A673 (cell line): ENCODE data around the gene DNAH9. TPM values are rescaled to one million over a fixed set of nuclear protein-coding genes. Genes with fewer than 3 reads are reported as not detected.
A peak's percentile ranks its signal among the peaks of the same experiment; 100 is the strongest.

Experiments used
- BruUV-seq: library from RNA; stranded (reverse); fragments of 400-500 nt; replicated peaks from 2 replicates; lab custom pipeline; 2021; lab: Mats Ljungman, UMichigan
- CTCF ChIA-PET: fragments of 300-600 bp; sonication (Branson Sonifier 250); formaldehyde crosslinking; loops from one replicate; lab custom pipeline; 2022; ENCODE audit warnings: antibody characterized with exemption; lab: Charles Lee
- POLR2A ChIA-PET: fragments of 300-600 bp; sonication (Branson Sonifier 250); formaldehyde crosslinking; loops from one replicate; lab custom pipeline; 2022; ENCODE audit warnings: antibody characterized with exemption; ENCODE audit not compliant: low non-redundant PET; lab: Charles Lee
- DNase-seq: peaks from one replicate; pipeline ENCODE4 v3.0.0-alpha.2; 2015; ENCODE audit warnings: low spot score
- H3K27ac ChIP-seq: fragments of 200-600 bp; sonication (generic); 2 replicates; pipeline ENCODE4 v1.5.1; 2016; ENCODE audit warnings: mixed run types, low read depth, mild to moderate bottlenecking, mixed read lengths, antibody characterized with exemption, low read length; ENCODE audit not compliant: poor library complexity, severe bottlenecking
- H3K27me3 ChIP-seq: fragments of 200-600 bp; sonication (generic); replicated peaks from 2 replicates; pipeline ENCODE4 v1.6.1; 2017; ENCODE audit warnings: mixed run types, low read depth, mild to moderate bottlenecking, mixed read lengths, antibody characterized with exemption, low read length; ENCODE audit not compliant: insufficient read depth, poor library complexity
- H3K36me3 ChIP-seq: fragments of 200-600 bp; sonication (generic); 2 replicates; pipeline ENCODE4 v1.6.1; 2016; ENCODE audit warnings: mixed run types, mild to moderate bottlenecking, mixed read lengths, antibody characterized with exemption, low read length; ENCODE audit not compliant: insufficient read depth, poor library complexity, severe bottlenecking
- H3K4me1 ChIP-seq: fragments of 200-600 bp; sonication (generic); 2 replicates; pipeline ENCODE4 v1.6.1; 2017; ENCODE audit warnings: mixed run types, mild to moderate bottlenecking, mixed read lengths, antibody characterized with exemption, low read length; ENCODE audit not compliant: insufficient read depth, poor library complexity, severe bottlenecking
- H3K4me3 ChIP-seq: fragments of 200-600 bp; sonication (generic); 2 replicates; pipeline ENCODE4 v1.5.1; 2016; ENCODE audit warnings: low read depth, mixed run types, mild to moderate bottlenecking, mixed read lengths, low read length; ENCODE audit not compliant: poor library complexity, severe bottlenecking
- H3K9me3 ChIP-seq: fragments of 200-600 bp; sonication (generic); 2 replicates; pipeline ENCODE4 v1.6.1; 2016; ENCODE audit warnings: mixed run types, low read depth, mild to moderate bottlenecking, mixed read lengths, antibody characterized with exemption, low read length; ENCODE audit not compliant: poor library complexity, severe bottlenecking
- EZH2 ChIP-seq: fragments of 200-600 bp; sonication (generic); IDR thresholded peaks from 2 replicates; pipeline ENCODE4 v1.6.1; 2017; ENCODE audit warnings: borderline replicate concordance, low read depth, mild to moderate bottlenecking, mixed read lengths, antibody characterized with exemption, low read length; ENCODE audit not compliant: poor library complexity, severe bottlenecking
- intact Hi-C: fragments of 100-400 bp; cut with micrococcal nuclease; formaldehyde crosslinking; loops from one replicate; pipeline ENCODE4 v1.10.0; 2022; ENCODE audit not compliant: unreplicated experiment
- total RNA-seq: library from RNA; stranded (reverse); gene quantifications from 2 replicates; pipeline ENCODE4 v1.2.3, GENCODE V29; 2021
- TF ChIP-seq, protein P1 (sequence below): fragments of 300-800, 200-600 bp; sonication (generic); conservative IDR thresholded peaks from 2 replicates; pipeline ENCODE4 v1.5.1; 2017; ENCODE audit warnings: low read depth, mild to moderate bottlenecking, antibody characterized with exemption, low read length, moderate library complexity, mixed read lengths

Gene DNAH9
- total RNA-seq, 1 experiment from 2014 or later, result 6.6 TPM

DNA sequence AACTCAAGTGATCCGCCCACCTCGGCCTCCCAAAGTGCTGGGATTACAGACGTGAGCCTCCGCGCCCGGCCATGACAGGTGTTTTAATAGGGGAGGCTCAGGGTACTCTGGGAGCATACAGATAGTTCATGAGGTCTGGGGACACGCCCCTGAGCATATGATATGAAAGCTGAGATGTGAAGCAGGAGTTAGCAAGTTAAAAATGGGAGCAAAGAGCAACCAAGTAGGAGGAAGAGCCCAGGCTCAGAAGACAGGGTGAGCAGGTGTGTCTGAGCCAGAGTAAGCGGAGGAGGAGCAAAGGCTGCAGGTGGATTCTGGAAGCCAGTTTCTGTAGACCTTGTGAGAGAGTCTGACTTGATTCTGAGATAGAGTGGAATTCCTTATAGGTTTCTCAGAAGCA, 103.6 kb downstream of the DNAH9 start:
- ChIA-PET CTCF (no interaction called here), POLR2A (no interaction called here)
- TF ChIP-seq, protein P1, sequence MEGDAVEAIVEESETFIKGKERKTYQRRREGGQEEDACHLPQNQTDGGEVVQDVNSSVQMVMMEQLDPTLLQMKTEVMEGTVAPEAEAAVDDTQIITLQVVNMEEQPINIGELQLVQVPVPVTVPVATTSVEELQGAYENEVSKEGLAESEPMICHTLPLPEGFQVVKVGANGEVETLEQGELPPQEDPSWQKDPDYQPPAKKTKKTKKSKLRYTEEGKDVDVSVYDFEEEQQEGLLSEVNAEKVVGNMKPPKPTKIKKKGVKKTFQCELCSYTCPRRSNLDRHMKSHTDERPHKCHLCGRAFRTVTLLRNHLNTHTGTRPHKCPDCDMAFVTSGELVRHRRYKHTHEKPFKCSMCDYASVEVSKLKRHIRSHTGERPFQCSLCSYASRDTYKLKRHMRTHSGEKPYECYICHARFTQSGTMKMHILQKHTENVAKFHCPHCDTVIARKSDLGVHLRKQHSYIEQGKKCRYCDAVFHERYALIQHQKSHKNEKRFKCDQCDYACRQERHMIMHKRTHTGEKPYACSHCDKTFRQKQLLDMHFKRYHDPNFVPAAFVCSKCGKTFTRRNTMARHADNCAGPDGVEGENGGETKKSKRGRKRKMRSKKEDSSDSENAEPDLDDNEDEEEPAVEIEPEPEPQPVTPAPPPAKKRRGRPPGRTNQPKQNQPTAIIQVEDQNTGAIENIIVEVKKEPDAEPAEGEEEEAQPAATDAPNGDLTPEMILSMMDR, result no peak
- no peak for TF ChIP-seq EZH2
- Histone ChIP-seq H3K4me1 (peaks cover 4% of the 10 kb centered on the region), H3K36me3 (no peaks in the 10 kb centered on the region), H3K27ac (no peak overlapping the region), H3K4me3 (no peak overlapping the region), H3K9me3 (no peaks in the 10 kb centered on the region), H3K27me3 (no peaks in the 10 kb centered on the region)
- intact Hi-C loops, result no loop called here
- DNase-seq, result no peak
- BruUV-seq, result no TSS peak

DNA sequence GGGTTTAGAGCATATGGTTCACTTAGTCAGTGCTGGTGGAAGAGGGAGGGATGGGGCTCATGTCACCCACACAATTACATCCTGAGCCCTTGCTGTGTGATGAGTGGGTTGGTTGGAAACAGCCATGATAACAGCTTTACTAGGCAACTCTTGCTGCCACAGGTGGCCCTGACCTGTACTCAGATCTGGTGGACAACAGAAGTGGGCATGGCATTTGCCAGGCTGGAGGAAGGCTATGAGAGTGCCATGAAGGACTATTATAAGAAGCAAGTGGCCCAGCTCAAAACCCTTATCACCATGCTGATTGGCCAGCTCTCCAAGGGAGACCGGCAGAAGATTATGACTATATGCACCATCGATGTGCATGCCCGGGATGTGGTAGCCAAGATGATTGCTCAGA, 105.8 kb downstream of the DNAH9 start:
- TF ChIP-seq, protein P1, result no peak
- no peak for TF ChIP-seq EZH2

DNA sequence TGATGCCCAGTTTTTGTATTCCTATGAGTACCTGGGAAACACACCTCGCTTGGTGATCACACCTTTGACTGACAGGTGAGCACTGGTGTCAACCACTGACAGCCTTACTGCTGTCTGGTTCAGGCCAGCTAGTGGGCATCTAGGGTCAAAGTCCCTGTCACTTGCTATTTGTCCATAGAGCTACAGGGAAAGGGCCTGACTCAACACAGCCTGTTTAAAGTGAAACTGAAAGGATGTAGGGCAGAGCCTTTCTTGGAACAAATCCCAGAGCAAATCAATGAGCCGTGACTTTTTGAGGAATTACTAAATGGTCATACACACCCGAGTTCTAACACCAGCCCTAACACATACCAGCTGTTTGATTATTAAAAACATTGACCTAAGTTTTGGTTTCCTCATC, 106.8 kb downstream of the DNAH9 start:
- TF ChIP-seq, protein P1, result no peak
- no peak for TF ChIP-seq EZH2
- ChIA-PET POLR2A (interaction anchor here (0.6 kb wide), 1 partner anchor 15 kb away, joined by 3 read pairs; no protein-coding TSS in a partner anchor), CTCF (no interaction called here)
- H3K36me3 ChIP-seq, result no peaks in the 10 kb centered on the region
- H3K9me3 ChIP-seq, result no peaks in the 10 kb centered on the region
- no peaks in the 10 kb centered on the region for H3K27me3 ChIP-seq
- H3K4me3 ChIP-seq, result no peak overlapping the region
- H3K27ac ChIP-seq, result no peak overlapping the region
- peak; percentile 81 for DNase-seq
- H3K4me1 ChIP-seq, result peaks cover 4% of the 10 kb centered on the region
- intact Hi-C loops, result no loop called here
- no TSS peak for BruUV-seq

More for the DNA sequence above, 105.8 kb downstream of the DNAH9 start:
- ChIA-PET CTCF (no interaction called here), POLR2A (no interaction called here)
- Histone ChIP-seq H3K9me3 (no peaks in the 10 kb centered on the region), H3K27me3 (no peaks in the 10 kb centered on the region), H3K36me3 (no peaks in the 10 kb centered on the region), H3K4me3 (no peak overlapping the region), H3K4me1 (peaks cover 4% of the 10 kb centered on the region), H3K27ac (no peak overlapping the region)
- intact Hi-C loops, result no loop called here
- no peak for DNase-seq
- BruUV-seq, result no TSS peak
